Adrenal gland (tissue), 12 donors: ENCODE data around the gene BAG5. TPM values are rescaled to one million over a fixed set of nuclear protein-coding genes. Genes with fewer than 3 reads are reported as not detected.

ENCODE experiments used
- DNase-seq, 7 donors: peaks; one replicate each; pipeline ENCODE4 v3.0.0-alpha.2; 2019 to 2020
- H3K27ac ChIP-seq, 5 donors: fragments of 200-600 bp; sonication (generic) in 4 of 5; 1 replicate in 3 of 5; 2 replicates in 2 of 5; pipeline versions ENCODE4 v1.5.1 to v1.8.0; 2016 to 2020; ENCODE audit warnings: mild to moderate bottlenecking in 1 of 5
- H3K27me3 ChIP-seq: fragments of 200-600 bp; 2 replicates; pipeline ENCODE4 v1.8.0; 2021
- H3K36me3 ChIP-seq, 2 donors: fragments of 200-600 bp; replicated peaks in 1 of 2; 1 replicate in 1 of 2; 2 replicates in 1 of 2; pipeline versions ENCODE4 v1.5.1 to v1.8.0; 2018 to 2022
- H3K4me1 ChIP-seq, 2 donors: fragments of 200-600 bp; replicated peaks in 1 of 2; 1 replicate in 1 of 2; 2 replicates in 1 of 2; pipeline versions ENCODE4 v1.5.1 to v1.8.0; 2018 to 2021
- H3K4me3 ChIP-seq, 4 donors: fragments of 200-600 bp; sonication (generic) in 3 of 4; one replicate each; pipeline ENCODE4 v1.5.1; 2016 to 2018
- H3K9me3 ChIP-seq, 3 donors: fragments of 200-600 bp; sonication (generic) in 1 of 3; replicated peaks in 1 of 3; 1 replicate in 2 of 3; 2 replicates in 1 of 3; pipeline versions ENCODE4 v1.5.1 to v1.8.0; 2016 to 2021
- POLR2A ChIP-seq, 2 donors: fragments of 450-650 bp; IDR thresholded peaks; one replicate each; pipeline ENCODE4 v1.6.1; 2017; ENCODE audit warnings: antibody characterized with exemption in 2 of 2, mild to moderate bottlenecking in 2 of 2, moderate library complexity in 1 of 2
- WGBS, 4 donors: extraction: QIAGEN DNeasy Blood & Tissue Kit in 2 of 4; methylation state at CpG; one replicate each; pipeline versions ENCODE4 v1.1.5 to v1.1.7; 2013 to 2017; 5-methylcytosine and 5-hydroxymethylcytosine counted together
- intact Hi-C, 2 donors: fragments of 100-400 bp; cut with DNase I; formaldehyde crosslinking; loops; one replicate each; pipeline versions ENCODE4 v1.14.1 to v1.15.0; 2022 to 2023
- polyA plus RNA-seq, 3 donors: library from polyadenylated mRNA; stranded (reverse); fragments of 200-250 nt in 2 of 3; fragments of 350-450 nt in 1 of 3; fragmentation: Illumina TruSeq in 1 of 3; extraction: RNeasy Lipid Tissue Mini Kit (QIAGEN cat#74804) in 1 of 3; gene quantifications; one replicate each; pipeline ENCODE4 v1.2.3, GENCODE V29; 2013 to 2014
- total RNA-seq, 9 donors: library from RNA; depleted of rRNA in 4 of 9; stranded (reverse); fragments of >200 nt in 4 of 9; fragments of 120-200 nt in 1 of 9; fragmentation: NEBNext Ultra II Directional in 1 of 9; extraction: Animal tissue kit (Norgen Biotek cat#: 25700) in 1 of 9; gene quantifications; one replicate each; pipeline versions ENCODE4 v1.1.0 to v1.2.4, GENCODE V29; 2013 to 2023
- TF ChIP-seq, protein P1 (sequence below), 6 experiments: fragments of 450-650 bp in 4 of 6; fragments of 200-600 bp in 2 of 6; sonication (generic) in 1 of 6; IDR thresholded peaks; 1 replicate in 5 of 6; 2 replicates in 1 of 6; pipeline versions ENCODE4 v1.5.1 to v1.8.0; 2016 to 2021; ENCODE audit warnings: antibody characterized with exemption in 6 of 6, mild to moderate bottlenecking in 2 of 6, moderate library complexity in 1 of 6
- donor health status: healthy with polysubstance abuse.
- donor health status: Bipolar disorder and iron deficiency.
- donor health status: DM: yes; HTN: yes; CAD: no.
- donor health status: DM: no; HTN: no; CAD: no.
- donor health status: DM: no; HTN: no; CAD: no.
- donor health status: DM: yes; HTN: yes; CAD: no.

Gene BAG5
- total and polyA plus RNA-seq, 12 donors, result 5.2 to 33.5 (median 24.7) TPM

DNA sequence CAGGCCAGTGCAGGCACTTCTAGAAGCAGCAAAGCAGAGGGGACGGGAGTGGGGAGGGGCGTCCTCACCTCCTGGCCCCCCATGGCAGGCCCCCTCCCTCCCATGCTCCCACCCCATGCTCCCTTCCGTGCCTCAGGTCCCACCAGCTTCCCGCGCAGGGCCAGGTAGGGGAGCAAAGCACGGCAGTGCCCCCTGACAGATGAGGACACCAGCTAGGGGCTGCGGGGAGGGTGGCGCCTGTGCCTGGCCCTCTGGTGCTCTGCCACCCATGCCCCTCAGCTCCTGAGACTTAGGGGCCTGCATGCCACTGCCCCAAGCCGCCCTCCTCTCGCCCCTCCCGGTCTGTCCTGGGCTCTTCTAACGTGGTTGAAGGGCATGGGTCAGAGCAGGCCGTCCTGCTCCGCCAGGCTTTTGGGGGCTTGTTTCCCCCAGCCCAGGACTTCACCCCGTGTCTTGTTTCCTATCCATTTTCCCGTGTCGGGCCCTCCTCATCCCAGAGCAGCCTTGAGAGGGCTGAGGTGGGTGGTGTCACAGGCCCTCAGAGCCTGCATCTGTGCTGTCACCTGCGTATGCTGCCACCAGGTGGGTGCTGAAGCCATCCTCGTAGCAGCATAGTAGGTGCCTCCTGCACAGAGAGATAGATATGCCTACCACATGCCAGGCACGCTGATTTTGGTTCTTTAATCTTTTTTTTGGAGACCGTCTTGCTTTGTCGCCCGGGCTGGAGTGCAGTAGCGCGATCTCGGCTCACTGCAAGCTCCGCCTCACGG lies 23.2 kb downstream of the BAG5 start:
- Histone ChIP-seq H3K4me1 (peaks cover 34 to 46% of the 10 kb centered on the region in 2 donors), H3K27ac (peak overlapping the region in 4 of 5 donors; percentile 30 to 69 (median 60)), H3K36me3 (no peaks in the 10 kb centered on the region), H3K27me3 (no peaks in the 10 kb centered on the region), H3K9me3 (no peaks in the 10 kb centered on the region), H3K4me3 (no peak overlapping the region)
- 62 to 74% (median 67%) methylated on average over 18 to 28 of the region's 28 CpGs for whole genome bisulfite sequencing, 4 donors
- no peak for DNase-seq
- TF ChIP-seq, protein P1, sequence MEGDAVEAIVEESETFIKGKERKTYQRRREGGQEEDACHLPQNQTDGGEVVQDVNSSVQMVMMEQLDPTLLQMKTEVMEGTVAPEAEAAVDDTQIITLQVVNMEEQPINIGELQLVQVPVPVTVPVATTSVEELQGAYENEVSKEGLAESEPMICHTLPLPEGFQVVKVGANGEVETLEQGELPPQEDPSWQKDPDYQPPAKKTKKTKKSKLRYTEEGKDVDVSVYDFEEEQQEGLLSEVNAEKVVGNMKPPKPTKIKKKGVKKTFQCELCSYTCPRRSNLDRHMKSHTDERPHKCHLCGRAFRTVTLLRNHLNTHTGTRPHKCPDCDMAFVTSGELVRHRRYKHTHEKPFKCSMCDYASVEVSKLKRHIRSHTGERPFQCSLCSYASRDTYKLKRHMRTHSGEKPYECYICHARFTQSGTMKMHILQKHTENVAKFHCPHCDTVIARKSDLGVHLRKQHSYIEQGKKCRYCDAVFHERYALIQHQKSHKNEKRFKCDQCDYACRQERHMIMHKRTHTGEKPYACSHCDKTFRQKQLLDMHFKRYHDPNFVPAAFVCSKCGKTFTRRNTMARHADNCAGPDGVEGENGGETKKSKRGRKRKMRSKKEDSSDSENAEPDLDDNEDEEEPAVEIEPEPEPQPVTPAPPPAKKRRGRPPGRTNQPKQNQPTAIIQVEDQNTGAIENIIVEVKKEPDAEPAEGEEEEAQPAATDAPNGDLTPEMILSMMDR (IDR thresholded peaks at IDR 0.05), result no peak
- TF ChIP-seq POLR2A (IDR thresholded peaks at IDR 0.05), result no peak
- intact Hi-C loops, result no loop called here

DNA sequence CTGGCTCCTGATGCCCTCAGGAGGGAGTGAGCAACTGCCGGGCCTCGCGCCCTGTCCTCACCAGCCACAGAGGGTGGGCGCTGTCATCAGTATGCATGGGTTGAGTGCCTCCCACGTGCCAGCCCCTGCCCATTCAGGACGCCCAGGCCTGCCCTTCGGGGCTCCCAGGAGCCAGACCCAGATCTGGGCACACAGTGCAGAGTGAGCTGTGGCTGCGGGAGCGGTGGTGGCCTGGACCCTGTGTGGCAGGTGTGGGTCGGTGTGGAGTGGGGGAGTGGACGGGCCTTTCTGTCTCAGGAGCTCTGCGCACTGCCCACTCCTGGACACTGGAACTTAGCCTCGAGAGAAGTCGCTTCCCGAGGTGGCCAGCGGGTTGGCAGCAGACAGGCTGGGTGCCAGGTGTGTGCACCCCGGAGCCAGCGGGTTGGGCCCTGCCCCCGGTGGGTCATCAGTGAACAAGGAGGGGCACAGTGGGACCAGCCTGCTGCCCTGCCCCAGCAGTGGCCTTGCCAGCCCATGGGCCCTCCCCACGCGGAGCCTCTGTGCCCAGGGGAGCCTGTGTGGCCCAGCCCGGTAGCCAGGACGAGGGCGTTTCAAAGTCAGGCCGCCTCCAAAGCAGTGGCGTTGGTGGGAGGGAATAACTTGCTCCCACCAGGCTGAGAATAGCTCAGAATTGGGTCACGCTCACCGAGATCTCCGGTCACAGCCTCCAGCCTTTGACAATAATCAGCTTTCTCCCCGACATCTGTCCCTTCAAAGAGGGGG lies 24.0 kb downstream of the BAG5 start:
- 33 to 43% (median 39%) methylated on average over 7 to 30 of the region's 30 CpGs for WGBS, 4 donors
- intact Hi-C loops, result no loop called here
- H3K4me3 ChIP-seq, result no peak overlapping the region
- DNase-seq, result peak; percentile 59 to 83 (median 76)
- peak overlapping the region; percentile 25 to 69 (median 56) for H3K27ac ChIP-seq
- TF ChIP-seq, protein P1 (IDR thresholded peaks at IDR 0.05), result no peak
- peak in 1 of 2 donors; percentile 65 for TF ChIP-seq POLR2A (IDR thresholded peaks at IDR 0.05)
- H3K4me1 ChIP-seq, result peaks cover 33 to 39% of the 10 kb centered on the region in 2 donors
- no peaks in the 10 kb centered on the region for H3K9me3 ChIP-seq
- no peaks in the 10 kb centered on the region for H3K27me3 ChIP-seq
- no peaks in the 10 kb centered on the region for H3K36me3 ChIP-seq

DNA sequence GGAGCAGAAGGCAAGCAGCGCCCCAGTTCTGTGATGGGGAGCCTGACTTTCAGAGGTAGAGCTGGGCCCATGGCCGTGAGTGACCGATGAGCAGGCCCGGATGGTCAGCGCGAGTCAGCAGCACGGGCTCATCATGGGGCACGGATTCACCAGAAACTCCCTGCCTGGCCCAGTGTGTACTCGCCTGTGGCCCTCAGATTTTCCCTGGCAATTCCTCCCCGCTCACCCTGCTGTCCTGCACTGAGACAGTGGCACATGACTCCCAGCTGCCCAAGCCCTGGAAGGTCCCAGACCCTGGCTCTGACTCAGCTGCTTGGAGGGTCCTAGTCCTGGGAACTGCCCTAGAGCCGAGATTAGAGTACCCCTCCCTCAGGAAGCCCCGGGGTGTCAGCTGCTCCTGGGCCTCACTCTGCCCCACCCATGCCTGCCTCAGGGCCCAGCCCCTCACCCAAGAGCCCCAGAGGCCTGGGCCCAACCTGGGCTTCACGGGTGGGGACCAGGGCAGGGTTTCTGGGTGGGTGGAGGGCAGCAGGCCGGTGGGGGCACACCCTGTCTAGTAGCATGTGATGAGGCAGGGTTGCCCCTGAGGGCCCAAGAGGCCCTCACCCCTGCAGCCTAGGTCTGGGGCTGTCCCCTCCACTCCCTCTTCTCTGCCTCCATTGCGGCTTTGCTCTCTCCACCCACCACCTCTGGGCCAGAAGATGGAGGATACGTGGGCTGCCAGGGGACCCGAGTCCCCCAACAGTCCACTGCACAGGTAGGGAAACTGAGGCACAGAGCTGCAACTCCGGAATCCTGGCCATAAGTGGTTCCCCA lies 25.1 kb downstream of the BAG5 start:
- WGBS, 4 donors, result 55 to 83% (median 72%) methylated on average over 1 to 18 of the region's 18 CpGs
- H3K27ac ChIP-seq, result peak overlapping the region; percentile 33 to 83 (median 56)
- H3K27me3 ChIP-seq, result no peaks in the 10 kb centered on the region
- no peak for TF ChIP-seq POLR2A (IDR thresholded peaks at IDR 0.05)
- TF ChIP-seq, protein P1 (IDR thresholded peaks at IDR 0.05), result no peak
- H3K4me1 ChIP-seq, result peaks cover 23 to 30% of the 10 kb centered on the region in 2 donors
- no peaks in the 10 kb centered on the region for H3K36me3 ChIP-seq
- intact Hi-C loops, result no loop called here
- H3K9me3 ChIP-seq, result no peaks in the 10 kb centered on the region
- no peak overlapping the region for H3K4me3 ChIP-seq
- DNase-seq, result peak in 3 of 7 donors; percentile 50 to 57 (median 56)

DNA sequence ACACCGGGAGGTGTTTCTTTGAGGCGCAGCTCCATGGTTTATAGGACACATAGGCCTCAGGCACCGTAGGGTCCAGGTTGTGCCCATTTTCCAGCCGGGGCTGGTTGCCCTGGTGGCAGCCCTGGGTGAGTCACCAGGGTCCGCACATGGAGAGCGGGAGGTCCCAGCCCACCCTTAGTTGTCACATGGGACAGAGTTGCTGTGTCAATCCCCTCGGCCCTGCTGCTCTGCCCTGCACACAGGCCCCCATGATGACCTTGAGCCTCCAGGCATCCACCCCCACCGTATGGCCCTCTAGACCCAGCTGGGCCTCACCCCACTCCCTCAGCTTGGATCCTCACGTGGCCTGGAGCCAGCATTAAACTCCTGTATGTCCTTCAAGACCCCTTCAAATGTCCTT lies 25.8 kb downstream of the BAG5 start:
- no peaks in the 10 kb centered on the region for H3K27me3 ChIP-seq
- H3K9me3 ChIP-seq, result no peaks in the 10 kb centered on the region
- WGBS, 4 donors, result 36 to 80% (median 77%) methylated on average over 3 to 9 of the region's 9 CpGs
- no peak for TF ChIP-seq POLR2A (IDR thresholded peaks at IDR 0.05)
- TF ChIP-seq, protein P1 (IDR thresholded peaks at IDR 0.05), result no peak
- peak overlapping the region in 2 of 5 donors; percentile 41 to 83 for H3K27ac ChIP-seq
- no peaks in the 10 kb centered on the region for H3K36me3 ChIP-seq
- intact Hi-C loops, result no loop called here
- H3K4me3 ChIP-seq, result no peak overlapping the region
- peaks cover 23 to 25% of the 10 kb centered on the region in 2 donors for H3K4me1 ChIP-seq
- no peak for DNase-seq
